ENCODE data around the gene ZP1. TPM values are rescaled to one million over a fixed set of nuclear protein-coding genes. Genes with fewer than 3 reads are reported as not detected.

The ZP1 gene
- total and polyA plus RNA-seq, 2 of the 13 experiments (the other 11 are each of a cell fraction or from before 2014, with no cell fraction given), result 0.16 TPM; not detected in 1

DNA sequence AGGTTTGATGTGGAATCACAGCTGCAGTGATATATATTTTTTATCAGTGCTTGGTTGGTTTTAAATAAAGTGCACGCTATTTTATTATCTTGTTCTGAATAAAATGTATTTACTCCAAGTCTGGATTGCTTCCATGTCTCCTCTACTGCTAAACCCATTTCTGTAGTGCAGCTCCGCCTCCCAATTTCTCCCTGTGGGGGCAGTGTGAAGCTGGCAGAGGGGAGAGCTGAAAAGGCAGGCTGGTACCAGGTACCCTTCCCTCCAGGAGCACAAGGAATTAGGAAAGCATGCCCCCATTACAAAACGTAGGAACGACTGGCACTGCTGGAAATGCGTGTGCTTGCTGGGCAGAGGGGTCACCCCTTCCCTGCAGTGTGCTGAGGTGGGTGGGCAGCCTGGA lies 56.0 kb downstream of the ZP1 start:
- TF ChIP-seq TEAD3 (CRISPR knock-in tag; optimal IDR thresholded peaks at IDR 0.05; ENCODE audit: borderline replicate concordance), result no peak
- 0 out of 2 replicates have a peak, but pooled peaks have one; percentile 1 for TF ChIP-seq HIVEP1 (CRISPR knock-in tag; IDR thresholded peaks at IDR 0.05)
- Histone ChIP-seq H3K27ac (ENCODE audit: extremely low read length, insufficient read depth, low read length) (no peak overlapping the region), H3K79me2 (ENCODE audit: insufficient read depth, low read length) (no peaks in the 10 kb centered on the region), H3K9ac (ENCODE audit: insufficient read depth, low read depth, low read length) (no peak overlapping the region), H3K36me3 (replicated peaks in 1 of 2; ENCODE audit: control insufficient read depth in 1 of 2, insufficient read depth in 2 of 2, low read length in 2 of 2) (peaks cover 2 to 7% of the 10 kb centered on the region in 2 experiments; a peak in 4 of 5 replicates), H2AFZ (ENCODE audit: low read length) (no peak overlapping the region), H3K27me3 (ENCODE audit: control insufficient read depth in 1 of 2, insufficient read depth in 2 of 2, low read length in 2 of 2) (no peaks in the 10 kb centered on the region; a peak in 1 of 5 replicates), H3K9me3 (ENCODE audit: low read length) (no peaks in the 10 kb centered on the region), H3K4me2 (ENCODE audit: low read depth, low read length) (peak overlapping the region; percentile 92), H3K4me1 (ENCODE audit: insufficient read depth, low read length) (peaks cover 22% of the 10 kb centered on the region), H4K20me1 (ENCODE audit: insufficient read depth, low read length) (no peaks in the 10 kb centered on the region), H3K4me3 (replicated peaks in 1 of 3; ENCODE audit: insufficient read depth in 1 of 3, low read depth in 2 of 3, low read length in 3 of 3) (peak overlapping the region in 1 of 3 experiments; percentile 75; a peak in 1 of 6 replicates)
- WGBS (ENCODE audit: low lambda C conversion rate), result 84% methylated on average over 2 of the region's 5 CpGs
- ATAC-seq, result no peak
- in situ Hi-C loops (cut with HindIII; ENCODE audit: extremely low pct_ligation_motif_present, low pct_unique_long_range_greater_than_20kb) (no loop called here), intact Hi-C loops (cut with micrococcal nuclease; ENCODE audit: unreplicated experiment) (no loop called here)
- ChIA-PET POLR2A (interaction anchor here (1.1 kb wide), 3 partner anchors 8 to 18 kb away, joined by 3 to 7 read pairs (median 4); partner anchors contain the start of gene TMEM109), CTCF (ENCODE audit: low intra/inter-chr PET ratio, low total read pairs) (no interaction called here)
- no TSS peak for BruUV-seq (replicated peaks)
- no peak for FAIRE-seq
- DNase-seq (ENCODE audit: low spot score), result no peak

DNA sequence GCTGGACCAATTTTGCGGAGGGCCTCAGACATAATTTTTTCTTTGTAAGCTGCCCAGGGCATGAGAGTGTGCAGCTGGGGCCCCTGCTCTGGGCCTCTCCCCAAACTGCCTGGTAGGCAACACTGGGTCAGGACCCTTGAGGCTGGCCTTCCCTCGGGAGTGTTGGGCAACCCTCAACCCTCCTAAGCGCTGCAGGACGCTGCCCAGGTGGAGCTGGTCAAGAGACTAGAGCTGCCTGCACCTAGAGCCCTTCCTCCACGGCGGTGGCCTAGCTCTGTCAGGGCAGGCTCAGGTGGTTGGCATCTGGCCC lies 56.4 kb downstream of the ZP1 start:
- TF ChIP-seq ZNF367 (CRISPR knock-in tag; IDR thresholded peaks at IDR 0.05; ENCODE audit: borderline replicate concordance), result no peak
- 0 out of 2 replicates have a peak, but pooled peaks have one; percentile 1 for TF ChIP-seq NCOA2 (CRISPR knock-in tag; IDR thresholded peaks at IDR 0.05)
- no peak for TF ChIP-seq MEIS1 (CRISPR knock-in tag; IDR thresholded peaks at IDR 0.05; ENCODE audit: borderline replicate concordance)
- 0 out of 2 replicates have a peak, but pooled peaks have one; percentile 14 for TF ChIP-seq HIVEP1 (CRISPR knock-in tag; IDR thresholded peaks at IDR 0.05)
- TF ChIP-seq, protein P1, sequence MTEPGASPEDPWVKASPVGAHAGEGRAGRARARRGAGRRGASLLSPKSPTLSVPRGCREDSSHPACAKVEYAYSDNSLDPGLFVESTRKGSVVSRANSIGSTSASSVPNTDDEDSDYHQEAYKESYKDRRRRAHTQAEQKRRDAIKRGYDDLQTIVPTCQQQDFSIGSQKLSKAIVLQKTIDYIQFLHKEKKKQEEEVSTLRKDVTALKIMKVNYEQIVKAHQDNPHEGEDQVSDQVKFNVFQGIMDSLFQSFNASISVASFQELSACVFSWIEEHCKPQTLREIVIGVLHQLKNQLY (CRISPR knock-in tag; IDR thresholded peaks at IDR 0.05), result no peak
- TF ChIP-seq HHEX (CRISPR knock-in tag; IDR thresholded peaks at IDR 0.05), result no peak
- TF ChIP-seq SNRNP70 (IDR thresholded peaks at IDR 0.05; ENCODE audit: low read depth, low read length), result no peak
- no peak for TF ChIP-seq SMAD9 (CRISPR knock-in tag; IDR thresholded peaks at IDR 0.05)
- no peak for TF ChIP-seq ZNF10 (CRISPR knock-in tag; IDR thresholded peaks at IDR 0.05; ENCODE audit: borderline replicate concordance, low read depth)
- TF ChIP-seq HOXA5 (CRISPR knock-in tag; IDR thresholded peaks at IDR 0.05), result no peak
- TF ChIP-seq NFYB (CRISPR knock-in tag; IDR thresholded peaks at IDR 0.05), result no peak
- peak; percentile 23 for TF ChIP-seq AGO2 (optimal IDR thresholded peaks at IDR 0.05; ENCODE audit: low read depth, low read length)

More for the DNA sequence above, 56.4 kb downstream of the ZP1 start:
- in situ Hi-C loops (cut with HindIII; ENCODE audit: extremely low pct_ligation_motif_present, low pct_unique_long_range_greater_than_20kb) (no loop called here), intact Hi-C loops (cut with micrococcal nuclease; ENCODE audit: unreplicated experiment) (no loop called here)
- no TSS peak for BruUV-seq (replicated peaks)
- Histone ChIP-seq H3K27me3 (ENCODE audit: control insufficient read depth in 1 of 2, insufficient read depth in 2 of 2, low read length in 2 of 2) (no peaks in the 10 kb centered on the region; a peak in 1 of 5 replicates), H2AFZ (ENCODE audit: low read length) (no peak overlapping the region), H3K36me3 (replicated peaks in 1 of 2; ENCODE audit: control insufficient read depth in 1 of 2, insufficient read depth in 2 of 2, low read length in 2 of 2) (peaks cover 2 to 7% of the 10 kb centered on the region in 2 experiments; a peak in 4 of 5 replicates), H3K4me3 (replicated peaks in 1 of 3; ENCODE audit: insufficient read depth in 1 of 3, low read depth in 2 of 3, low read length in 3 of 3) (peak overlapping the region; percentile 57 to 75 (median 73); a peak in 5 of 6 replicates), H3K27ac (ENCODE audit: extremely low read length, insufficient read depth, low read length) (no peak overlapping the region), H3K9me3 (ENCODE audit: low read length) (no peaks in the 10 kb centered on the region), H3K4me2 (ENCODE audit: low read depth, low read length) (peak overlapping the region; percentile 92), H3K9ac (ENCODE audit: insufficient read depth, low read depth, low read length) (peak overlapping the region; percentile 56), H3K79me2 (ENCODE audit: insufficient read depth, low read length) (no peaks in the 10 kb centered on the region), H4K20me1 (ENCODE audit: insufficient read depth, low read length) (no peaks in the 10 kb centered on the region), H3K4me1 (ENCODE audit: insufficient read depth, low read length) (peaks cover 22% of the 10 kb centered on the region)
- FAIRE-seq (no peak), ATAC-seq (peak; percentile 42), DNase-seq (ENCODE audit: low spot score) (no peak)
- no CpG with 5 or more reads among the region's 6 CpGs for WGBS (ENCODE audit: low lambda C conversion rate)
- POLR2A ChIA-PET, result interaction anchor here (1.1 kb wide), 3 partner anchors 8 to 18 kb away, joined by 3 to 7 read pairs (median 4); partner anchors contain the start of gene TMEM109
- CTCF ChIA-PET (ENCODE audit: low intra/inter-chr PET ratio, low total read pairs), result no interaction called here
